Neuronal stem cell (in vitro differentiated cells): ENCODE results near the gene SHISA6.
A peak's percentile ranks its signal among the peaks of the same experiment; 100 is the strongest.

ENCODE experiments used
- DNase-seq: peaks from one replicate; pipeline ENCODE4 v3.0.0-alpha.2; 2013; ENCODE audit warnings: low spot score
- H2AFZ ChIP-seq: one replicate; pipeline ENCODE4 v1.6.1; 2013; ENCODE audit warnings: mild to moderate bottlenecking, low read length, inconsistent platforms
- H2AK5ac ChIP-seq: 2 replicates; pipeline ENCODE4 v1.6.1; 2013; ENCODE audit warnings: low read depth, mild to moderate bottlenecking, inconsistent platforms, low read length, moderate library complexity, mixed read lengths
- H2BK120ac ChIP-seq: 2 replicates; pipeline ENCODE4 v1.6.1; 2013; ENCODE audit warnings: low read depth, mild to moderate bottlenecking, inconsistent platforms, low read length, moderate library complexity, mixed read lengths
- H2BK12ac ChIP-seq: one replicate; pipeline ENCODE4 v1.6.1; 2013; ENCODE audit warnings: low read length, inconsistent platforms
- H2BK15ac ChIP-seq: 2 replicates; pipeline ENCODE4 v1.6.1; 2013; ENCODE audit warnings: mild to moderate bottlenecking, low read length, inconsistent platforms, mixed read lengths
- H2BK5ac ChIP-seq: one replicate; pipeline ENCODE4 v1.6.1; 2013; ENCODE audit warnings: inconsistent platforms, mild to moderate bottlenecking, low read length, moderate library complexity
- H3K14ac ChIP-seq: one replicate; pipeline ENCODE4 v1.6.1; 2013; ENCODE audit warnings: low read length, inconsistent platforms
- H3K18ac ChIP-seq: 2 replicates; pipeline ENCODE4 v1.6.1; 2013; ENCODE audit warnings: low read length, inconsistent platforms
- H3K23ac ChIP-seq: 2 replicates; pipeline ENCODE4 v1.6.1; 2013; ENCODE audit warnings: low read depth, mild to moderate bottlenecking, mixed read lengths, low read length, inconsistent platforms; ENCODE audit not compliant: poor library complexity
- H3K27ac ChIP-seq: replicated peaks from 3 replicates; pipeline ENCODE4 v1.5.1; 2013; ENCODE audit warnings: low read length, inconsistent platforms
- H3K27me3 ChIP-seq, 3 experiments: 2 replicates each; pipeline ENCODE4 v1.6.1; 2013; ENCODE audit warnings: low read length in 3 of 3, mild to moderate bottlenecking in 2 of 3, inconsistent platforms in 1 of 3, low read depth in 1 of 3, mixed read lengths in 1 of 3, moderate library complexity in 1 of 3; ENCODE audit not compliant: control insufficient read depth in 3 of 3, insufficient read depth in 3 of 3
- H3K36me3 ChIP-seq, 2 donors: replicated peaks in 1 of 2; 2 replicates each; pipeline ENCODE4 v1.6.1; 2013; ENCODE audit warnings: low read length in 2 of 2; ENCODE audit not compliant: control insufficient read depth in 2 of 2, insufficient read depth in 2 of 2
- H3K4ac ChIP-seq: 2 replicates; pipeline ENCODE4 v1.6.1; 2013; ENCODE audit warnings: inconsistent platforms, mild to moderate bottlenecking, low read length, moderate library complexity
- H3K4me1 ChIP-seq, 2 donors: 1 replicate in 1 of 2; 2 replicates in 1 of 2; pipeline ENCODE4 v1.6.1; 2013; ENCODE audit warnings: low read length in 2 of 2, low read depth in 1 of 2; ENCODE audit not compliant: control insufficient read depth in 2 of 2, insufficient read depth in 1 of 2
- H3K4me2 ChIP-seq: one replicate; pipeline ENCODE4 v1.6.1; 2013; ENCODE audit warnings: mild to moderate bottlenecking, low read length, inconsistent platforms; ENCODE audit not compliant: insufficient read depth, poor library complexity, severe bottlenecking
- H3K4me3 ChIP-seq, 2 donors: 2 replicates each; pipeline ENCODE4 v1.5.1; 2013; ENCODE audit warnings: low read length in 2 of 2, mild to moderate bottlenecking in 2 of 2, inconsistent platforms in 1 of 2, moderate library complexity in 1 of 2
- H3K79me1 ChIP-seq: one replicate; pipeline ENCODE4 v1.6.1; 2013; ENCODE audit warnings: low read depth, mild to moderate bottlenecking, inconsistent platforms, low read length, moderate library complexity
- H3K9ac ChIP-seq: one replicate; pipeline ENCODE4 v1.6.1; 2013; ENCODE audit warnings: mild to moderate bottlenecking, low read depth, low read length, inconsistent platforms; ENCODE audit not compliant: poor library complexity
- H3K9me3 ChIP-seq, 2 donors: replicated peaks in 1 of 2; 2 replicates each; pipeline versions ENCODE3 to v1.6.1; 2013; ENCODE audit warnings: low read length in 2 of 2, mild to moderate bottlenecking in 2 of 2, inconsistent platforms in 1 of 2, low read depth in 1 of 2, mixed read lengths in 1 of 2, moderate library complexity in 1 of 2; ENCODE audit not compliant: control insufficient read depth in 2 of 2, insufficient read depth in 1 of 2
- H4K8ac ChIP-seq: one replicate; pipeline ENCODE4 v1.6.1; 2013; ENCODE audit warnings: low read depth, mild to moderate bottlenecking, inconsistent platforms, low read length, moderate library complexity
- H4K91ac ChIP-seq: one replicate; pipeline ENCODE4 v1.6.1; 2013; ENCODE audit warnings: low read length, low read depth, mild to moderate bottlenecking, inconsistent platforms; ENCODE audit not compliant: poor library complexity
- WGBS, 2 donors: extraction: QIAGEN DNeasy Blood & Tissue Kit; methylation state at CpG; one replicate each; pipeline ENCODE4 v1.1.7; 2013; ENCODE audit warnings: missing lambda C conversion rate in 2 of 2, mixed read lengths in 1 of 2; ENCODE audit not compliant: insufficient read length in 2 of 2, insufficient replicate concordance in 1 of 2; ENCODE audit errors: extremely low coverage in 2 of 2; 5-methylcytosine and 5-hydroxymethylcytosine counted together

The SHISA6 gene

DNA sequence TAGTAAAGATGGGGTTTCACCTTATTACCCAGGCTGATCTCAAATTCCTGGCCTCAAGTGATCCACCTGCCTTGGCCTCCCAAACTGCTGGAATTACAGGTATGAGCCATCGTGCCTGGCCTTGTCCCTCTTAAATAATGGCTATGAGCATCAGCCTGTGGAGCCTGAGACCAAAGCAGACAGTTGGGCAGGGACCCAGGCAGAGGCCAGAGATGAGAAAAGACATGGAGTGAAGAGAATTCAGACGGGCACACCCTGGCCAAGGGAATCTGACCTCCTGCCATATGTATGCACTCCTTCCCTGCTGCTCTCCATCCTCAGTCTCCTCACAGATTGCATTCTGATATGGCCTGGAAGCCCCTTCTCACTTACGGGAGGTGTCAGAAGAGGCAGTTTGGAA lies 258.9 kb downstream of the SHISA6 start:
- Histone ChIP-seq H2AK5ac (no peak overlapping the region), H3K4me2 (no peak overlapping the region), H2BK15ac (no peak overlapping the region), H4K91ac (no peak overlapping the region), H4K8ac (no peak overlapping the region), H3K27me3 (no peaks in the 10 kb centered on the region), H3K36me3 (no peaks in the 10 kb centered on the region), H2BK12ac (no peak overlapping the region), H2AFZ (no peak overlapping the region), H3K14ac (no peak overlapping the region), H3K27ac (no peak overlapping the region), H3K23ac (no peak overlapping the region), H3K4ac (no peak overlapping the region), H3K79me1 (no peaks in the 10 kb centered on the region), H2BK120ac (no peak overlapping the region), H3K4me1 (peaks cover 0 to 5% of the 10 kb centered on the region in 2 donors), H3K9ac (no peak overlapping the region), H2BK5ac (no peak overlapping the region), H3K4me3 (peak overlapping the region in 1 of 2 donors; percentile 3), H3K9me3 (no peaks in the 10 kb centered on the region), H3K18ac (no peak overlapping the region)
- WGBS, 2 donors = no CpG with 5 or more reads among the region's 3 CpGs
- DNase-seq = no peak

DNA sequence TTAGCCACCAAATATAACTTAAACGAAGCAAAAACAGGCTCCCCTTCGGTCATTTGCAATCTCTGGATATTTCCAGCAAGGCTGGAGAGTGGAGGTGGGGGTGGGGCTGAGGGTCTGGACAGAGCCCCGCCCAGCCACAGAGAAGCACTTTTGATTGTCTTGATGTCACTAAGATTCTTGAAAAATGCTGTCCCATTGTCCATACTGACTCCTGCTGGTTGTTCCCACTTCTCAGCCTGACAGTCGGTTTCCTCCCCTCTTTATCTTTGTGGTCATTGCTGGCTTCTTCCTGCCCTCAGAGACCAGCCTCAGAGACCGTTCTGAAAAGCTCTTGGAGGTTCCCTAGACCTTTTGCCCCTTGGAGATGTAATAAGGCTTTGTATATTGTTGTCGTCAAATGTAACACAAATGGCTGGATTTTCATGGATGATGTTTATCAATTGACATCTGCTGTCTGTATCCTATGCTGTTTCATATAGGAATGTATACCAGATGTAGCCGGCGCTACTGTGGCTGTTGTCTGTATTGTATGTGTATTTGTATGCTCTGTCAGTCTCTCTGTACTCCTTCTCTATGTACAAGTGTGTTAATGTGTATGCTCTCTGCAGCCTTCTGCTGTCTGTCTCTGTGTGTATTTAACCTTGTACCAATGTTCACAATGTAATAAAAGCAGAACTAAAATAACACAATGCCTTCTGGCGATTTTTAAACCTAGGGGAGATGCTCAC lies 262.5 kb downstream of the SHISA6 start:
- no peak overlapping the region for H2BK12ac ChIP-seq
- no peak for DNase-seq

DNA sequence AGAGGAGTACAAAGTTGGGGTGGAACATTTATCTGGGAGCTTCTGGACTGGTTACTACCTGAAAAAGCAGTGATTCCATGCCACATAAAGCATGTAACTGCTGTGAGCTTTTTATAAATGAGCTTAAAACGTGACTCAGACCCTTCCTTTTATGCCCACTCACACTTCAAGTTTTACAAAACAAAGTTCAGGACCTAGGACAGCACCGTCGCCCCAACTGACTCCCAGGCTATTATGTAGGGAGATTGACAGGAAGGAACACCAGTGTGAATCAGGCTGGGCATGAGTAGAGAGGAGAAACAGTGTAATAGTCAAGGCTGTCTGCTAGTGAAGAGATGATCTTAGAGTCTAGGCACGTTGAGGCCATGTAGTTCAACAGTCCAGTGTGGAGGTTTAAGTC lies 265.6 kb downstream of the SHISA6 start:
- no peak overlapping the region for H3K23ac ChIP-seq
- H2BK120ac ChIP-seq = no peak overlapping the region
- H4K91ac ChIP-seq = no peak overlapping the region
- no peak overlapping the region for H3K27ac ChIP-seq
- H3K9ac ChIP-seq = no peak overlapping the region
- peak; percentile 83 for DNase-seq
- H3K4ac ChIP-seq = no peak overlapping the region
- no CpG with 5 or more reads among the region's 4 CpGs for WGBS, 2 donors
- H3K36me3 ChIP-seq = no peaks in the 10 kb centered on the region
- H2BK15ac ChIP-seq = no peak overlapping the region
- no peaks in the 10 kb centered on the region for H3K9me3 ChIP-seq
- H2AFZ ChIP-seq = no peak overlapping the region
- no peak overlapping the region for H3K4me2 ChIP-seq
- H3K79me1 ChIP-seq = peaks cover 3% of the 10 kb centered on the region
- no peak overlapping the region for H2BK12ac ChIP-seq
- no peak overlapping the region for H4K8ac ChIP-seq
- H3K14ac ChIP-seq = no peak overlapping the region
- H2AK5ac ChIP-seq = no peak overlapping the region
- no peak overlapping the region for H2BK5ac ChIP-seq
- no peaks in the 10 kb centered on the region for H3K27me3 ChIP-seq
- H3K18ac ChIP-seq = no peak overlapping the region
- H3K4me1 ChIP-seq = peaks cover 0 to 5% of the 10 kb centered on the region in 2 donors
- H3K4me3 ChIP-seq = no peak overlapping the region

More for the DNA sequence above, 262.5 kb downstream of the SHISA6 start:
- Histone ChIP-seq H3K4me2 (no peak overlapping the region), H3K4ac (no peak overlapping the region), H2BK5ac (no peak overlapping the region), H3K4me1 (peaks cover 0 to 5% of the 10 kb centered on the region in 2 donors), H2BK15ac (no peak overlapping the region), H3K9ac (no peak overlapping the region), H3K27ac (no peak overlapping the region), H3K79me1 (peaks cover 3% of the 10 kb centered on the region), H3K14ac (no peak overlapping the region), H2AK5ac (no peak overlapping the region), H3K36me3 (no peaks in the 10 kb centered on the region), H2AFZ (no peak overlapping the region), H4K8ac (no peak overlapping the region), H3K18ac (no peak overlapping the region), H3K4me3 (no peak overlapping the region), H3K9me3 (no peaks in the 10 kb centered on the region), H4K91ac (no peak overlapping the region), H3K27me3 (no peaks in the 10 kb centered on the region), H2BK120ac (no peak overlapping the region), H3K23ac (no peak overlapping the region)
- WGBS, 2 donors = no CpG with 5 or more reads among the region's 9 CpGs

DNA sequence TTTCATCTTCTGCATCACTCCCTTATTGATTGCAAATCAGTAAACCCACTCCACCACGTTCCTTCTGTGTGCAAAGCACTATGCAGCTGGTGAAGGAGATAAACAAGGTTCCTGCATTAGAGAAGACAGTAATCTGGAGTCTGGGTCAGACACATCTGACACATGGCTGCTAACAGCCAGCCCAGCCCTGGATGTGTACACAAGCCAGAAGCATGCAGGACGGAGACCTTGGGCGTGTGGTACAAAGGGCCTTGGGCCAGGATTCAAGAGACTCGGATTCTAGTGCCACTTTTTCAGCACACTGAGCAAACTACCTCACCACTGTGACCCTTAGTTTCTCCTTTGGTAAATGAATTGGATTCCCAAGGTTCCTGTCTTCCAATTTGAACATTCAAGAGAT lies 270.7 kb downstream of the SHISA6 start:
- H2BK120ac ChIP-seq = no peak overlapping the region
- H4K8ac ChIP-seq = no peak overlapping the region
- no peak overlapping the region for H2AK5ac ChIP-seq
- no peak for DNase-seq
- no peaks in the 10 kb centered on the region for H3K27me3 ChIP-seq
- H3K18ac ChIP-seq = no peak overlapping the region
- H2BK15ac ChIP-seq = no peak overlapping the region
- H3K9me3 ChIP-seq = no peaks in the 10 kb centered on the region
- H2BK12ac ChIP-seq = no peak overlapping the region
- no peak overlapping the region for H3K4me2 ChIP-seq
- H3K4me3 ChIP-seq = no peak overlapping the region
- H3K9ac ChIP-seq = no peak overlapping the region
- H3K23ac ChIP-seq = no peak overlapping the region
- H3K4ac ChIP-seq = no peak overlapping the region
- H3K14ac ChIP-seq = no peak overlapping the region
- peaks cover 0 to 2% of the 10 kb centered on the region in 2 donors for H3K4me1 ChIP-seq
- WGBS, 2 donors = no CpG with 5 or more reads among the region's 4 CpGs
- no peaks in the 10 kb centered on the region for H3K36me3 ChIP-seq
- H4K91ac ChIP-seq = no peak overlapping the region
- peaks cover 3% of the 10 kb centered on the region for H3K79me1 ChIP-seq
- H3K27ac ChIP-seq = no peak overlapping the region
- no peak overlapping the region for H2AFZ ChIP-seq
- H2BK5ac ChIP-seq = no peak overlapping the region
